OCI-LY3 (cell line): Measurements from ENCODE around the gene LRTM2.

Experiments
- CTCF ChIP-seq: fragments of 200-600, 300-600 bp; sonication (generic); IDR thresholded peaks from 2 replicates; pipeline ENCODE4 v1.5.1; 2014; ENCODE audit warnings: antibody characterized with exemption, low read length, low read depth
- EZH2phosphoT487 ChIP-seq: fragments of 200-600 bp; shearing (Covaris generic); IDR thresholded peaks from 2 replicates; pipeline ENCODE4 v1.6.1; 2018; ENCODE audit warnings: antibody characterized with exemption, mixed run types, low read depth

GRCh38 chr12:1777798-1778197 lies 42.6 kb upstream of the LRTM2 start:
- TF ChIP-seq EZH2phosphoT487, result no peak
- no peak for TF ChIP-seq CTCF
